ENCODE measurements around the gene CNOT6. TPM values are rescaled to one million over a fixed set of nuclear protein-coding genes. Genes with fewer than 3 reads are reported as not detected.

The CNOT6 gene
- total and polyA plus RNA-seq, 4 donors, result 1.4 to 25.0 (median 4.2) TPM

DNA sequence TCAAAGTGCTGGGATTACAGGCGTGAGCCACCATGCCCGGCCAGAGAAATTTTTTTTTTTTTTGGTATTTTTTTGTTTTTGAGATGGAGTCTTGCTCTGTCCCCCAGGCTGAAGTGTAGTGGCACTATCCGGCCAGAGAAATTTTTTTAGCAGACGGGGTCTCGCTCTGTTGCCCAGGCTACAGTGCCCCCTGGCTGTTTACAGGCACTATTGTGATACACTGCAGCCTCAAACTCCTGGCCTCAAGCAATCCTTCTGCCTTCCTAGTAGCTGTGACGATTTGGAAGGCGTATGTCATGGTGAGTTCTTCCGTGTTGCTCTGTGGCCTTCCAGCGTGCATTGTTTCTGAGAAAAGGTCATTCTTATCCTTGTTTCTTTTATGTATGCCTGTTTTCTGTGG, 47.5 kb downstream of the CNOT6 start (continued):
- TF ChIP-seq, protein P1, sequence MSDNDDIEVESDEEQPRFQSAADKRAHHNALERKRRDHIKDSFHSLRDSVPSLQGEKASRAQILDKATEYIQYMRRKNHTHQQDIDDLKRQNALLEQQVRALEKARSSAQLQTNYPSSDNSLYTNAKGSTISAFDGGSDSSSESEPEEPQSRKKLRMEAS (IDR thresholded peaks at IDR 0.05), result no peak
- TF ChIP-seq CTCF (IDR thresholded peaks at IDR 0.05; ENCODE audit: low read depth, low read length, missing input control) (no peak), FOXA1 (IDR thresholded peaks at IDR 0.05) (no peak), YY1 (IDR thresholded peaks at IDR 0.05) (no peak), EGR1 (IDR thresholded peaks at IDR 0.05; ENCODE audit: low read depth in 2 of 2) (no peak), RXRA (IDR thresholded peaks at IDR 0.05) (no peak)
- TF ChIP-seq, protein P2, sequence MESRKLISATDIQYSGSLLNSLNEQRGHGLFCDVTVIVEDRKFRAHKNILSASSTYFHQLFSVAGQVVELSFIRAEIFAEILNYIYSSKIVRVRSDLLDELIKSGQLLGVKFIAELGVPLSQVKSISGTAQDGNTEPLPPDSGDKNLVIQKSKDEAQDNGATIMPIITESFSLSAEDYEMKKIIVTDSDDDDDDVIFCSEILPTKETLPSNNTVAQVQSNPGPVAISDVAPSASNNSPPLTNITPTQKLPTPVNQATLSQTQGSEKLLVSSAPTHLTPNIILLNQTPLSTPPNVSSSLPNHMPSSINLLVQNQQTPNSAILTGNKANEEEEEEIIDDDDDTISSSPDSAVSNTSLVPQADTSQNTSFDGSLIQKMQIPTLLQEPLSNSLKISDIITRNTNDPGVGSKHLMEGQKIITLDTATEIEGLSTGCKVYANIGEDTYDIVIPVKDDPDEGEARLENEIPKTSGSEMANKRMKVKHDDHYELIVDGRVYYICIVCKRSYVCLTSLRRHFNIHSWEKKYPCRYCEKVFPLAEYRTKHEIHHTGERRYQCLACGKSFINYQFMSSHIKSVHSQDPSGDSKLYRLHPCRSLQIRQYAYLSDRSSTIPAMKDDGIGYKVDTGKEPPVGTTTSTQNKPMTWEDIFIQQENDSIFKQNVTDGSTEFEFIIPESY (IDR thresholded peaks at IDR 0.05), result no peak

GRCh38 chr5:180545248-180545647, 51.1 kb downstream of the CNOT6 start:
- 90% methylated on average over 3 of the region's 3 CpGs for WGBS
- Histone ChIP-seq H3K4me1 (ENCODE audit: control insufficient read depth in 4 of 4, insufficient read depth in 4 of 4, low read length in 3 of 4) (peaks cover 0 to 4% (median 0%) of the 10 kb centered on the region in 4 donors), H3K27ac (ENCODE audit: low read depth in 1 of 2, low read length in 2 of 2) (no peak overlapping the region), H3K4me3 (ENCODE audit: low read depth in 1 of 3, low read length in 3 of 3) (no peak overlapping the region), H3K27me3 (ENCODE audit: control insufficient read depth in 4 of 4, insufficient read depth in 4 of 4, low read length in 3 of 4) (no peaks in the 10 kb centered on the region), H3K9me3 (ENCODE audit: control insufficient read depth in 4 of 4, low read length in 3 of 4) (no peaks in the 10 kb centered on the region), H3K9ac (ENCODE audit: low read depth in 1 of 2, low read length in 2 of 2) (no peak overlapping the region), H3K36me3 (ENCODE audit: control insufficient read depth in 4 of 4, insufficient read depth in 3 of 4, low read depth in 1 of 4, low read length in 3 of 4) (peaks cover 0 to 2% (median 0%) of the 10 kb centered on the region in 4 donors)
- no peak for DNase-seq (ENCODE audit: low spot score)
- TF ChIP-seq FOXA2 (IDR thresholded peaks at IDR 0.05), result no peak
- TF ChIP-seq CTCF (IDR thresholded peaks at IDR 0.05; ENCODE audit: low read depth, low read length, missing input control), result no peak
- no peak for TF ChIP-seq HNF4G (IDR thresholded peaks at IDR 0.05)
- TF ChIP-seq NR2F2 (IDR thresholded peaks at IDR 0.05), result no peak
- no peak for TF ChIP-seq JUND (IDR thresholded peaks at IDR 0.05)
- TF ChIP-seq RXRA (IDR thresholded peaks at IDR 0.05), result no peak
- TF ChIP-seq, protein P2 (IDR thresholded peaks at IDR 0.05), result no peak
- TF ChIP-seq, protein P3, sequence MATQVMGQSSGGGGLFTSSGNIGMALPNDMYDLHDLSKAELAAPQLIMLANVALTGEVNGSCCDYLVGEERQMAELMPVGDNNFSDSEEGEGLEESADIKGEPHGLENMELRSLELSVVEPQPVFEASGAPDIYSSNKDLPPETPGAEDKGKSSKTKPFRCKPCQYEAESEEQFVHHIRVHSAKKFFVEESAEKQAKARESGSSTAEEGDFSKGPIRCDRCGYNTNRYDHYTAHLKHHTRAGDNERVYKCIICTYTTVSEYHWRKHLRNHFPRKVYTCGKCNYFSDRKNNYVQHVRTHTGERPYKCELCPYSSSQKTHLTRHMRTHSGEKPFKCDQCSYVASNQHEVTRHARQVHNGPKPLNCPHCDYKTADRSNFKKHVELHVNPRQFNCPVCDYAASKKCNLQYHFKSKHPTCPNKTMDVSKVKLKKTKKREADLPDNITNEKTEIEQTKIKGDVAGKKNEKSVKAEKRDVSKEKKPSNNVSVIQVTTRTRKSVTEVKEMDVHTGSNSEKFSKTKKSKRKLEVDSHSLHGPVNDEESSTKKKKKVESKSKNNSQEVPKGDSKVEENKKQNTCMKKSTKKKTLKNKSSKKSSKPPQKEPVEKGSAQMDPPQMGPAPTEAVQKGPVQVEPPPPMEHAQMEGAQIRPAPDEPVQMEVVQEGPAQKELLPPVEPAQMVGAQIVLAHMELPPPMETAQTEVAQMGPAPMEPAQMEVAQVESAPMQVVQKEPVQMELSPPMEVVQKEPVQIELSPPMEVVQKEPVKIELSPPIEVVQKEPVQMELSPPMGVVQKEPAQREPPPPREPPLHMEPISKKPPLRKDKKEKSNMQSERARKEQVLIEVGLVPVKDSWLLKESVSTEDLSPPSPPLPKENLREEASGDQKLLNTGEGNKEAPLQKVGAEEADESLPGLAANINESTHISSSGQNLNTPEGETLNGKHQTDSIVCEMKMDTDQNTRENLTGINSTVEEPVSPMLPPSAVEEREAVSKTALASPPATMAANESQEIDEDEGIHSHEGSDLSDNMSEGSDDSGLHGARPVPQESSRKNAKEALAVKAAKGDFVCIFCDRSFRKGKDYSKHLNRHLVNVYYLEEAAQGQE (IDR thresholded peaks at IDR 0.05), result no peak
- TF ChIP-seq FOXA1 (IDR thresholded peaks at IDR 0.05), result no peak
- TF ChIP-seq ATF3 (IDR thresholded peaks at IDR 0.05), result no peak
- no peak for TF ChIP-seq EGR1 (IDR thresholded peaks at IDR 0.05; ENCODE audit: low read depth in 2 of 2)
- TF ChIP-seq YY1 (IDR thresholded peaks at IDR 0.05), result no peak
- TF ChIP-seq, protein P1 (IDR thresholded peaks at IDR 0.05), result no peak
- TF ChIP-seq GABPA (IDR thresholded peaks at IDR 0.05 in 1 of 2, conservative IDR thresholded peaks at IDR 0.05 in 1 of 2), result no peak
- no peak for TF ChIP-seq TAF1 (conservative IDR thresholded peaks at IDR 0.05)
- TF ChIP-seq RAD21 (IDR thresholded peaks at IDR 0.05), result no peak
